ENCODE results near the gene HRH2. TPM values are rescaled to one million over a fixed set of nuclear protein-coding genes. Genes with fewer than 3 reads are reported as not detected.
"Not testable (repeated sequence)": the region's sequence is repeated elsewhere in the genome, so short reads cannot be mapped to it uniquely, and the experiment has no call there.

The HRH2 gene
- total RNA-seq, 2 experiments from 2014 or later = 26.9 to 27.5 TPM

DNA sequence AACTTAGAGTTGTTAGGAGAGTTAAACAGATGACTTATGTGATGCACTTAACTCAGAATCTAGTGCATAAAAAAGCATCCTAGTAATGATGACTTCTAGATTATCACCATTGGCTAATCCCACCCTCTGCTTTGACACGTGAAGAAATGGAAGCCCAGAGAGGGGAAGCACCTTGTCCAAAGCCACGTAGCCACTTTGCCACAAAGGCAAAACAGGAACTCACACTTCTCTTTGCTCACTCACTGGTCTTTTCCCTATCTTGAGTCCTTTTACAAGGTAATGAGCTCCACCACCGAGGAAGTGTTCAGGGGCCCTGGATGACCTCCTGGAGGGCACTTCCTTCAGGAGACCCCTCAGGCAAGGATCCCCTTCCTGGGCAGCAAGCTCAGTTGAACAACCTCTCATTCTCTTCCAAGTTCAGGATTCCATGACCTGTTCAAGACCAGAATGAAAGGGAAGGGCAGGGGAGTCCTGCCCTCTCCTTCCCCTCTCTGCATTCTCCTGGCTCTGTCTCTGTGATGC is 89.7 kb downstream of the HRH2 start:
- ATAC-seq = no peak

DNA sequence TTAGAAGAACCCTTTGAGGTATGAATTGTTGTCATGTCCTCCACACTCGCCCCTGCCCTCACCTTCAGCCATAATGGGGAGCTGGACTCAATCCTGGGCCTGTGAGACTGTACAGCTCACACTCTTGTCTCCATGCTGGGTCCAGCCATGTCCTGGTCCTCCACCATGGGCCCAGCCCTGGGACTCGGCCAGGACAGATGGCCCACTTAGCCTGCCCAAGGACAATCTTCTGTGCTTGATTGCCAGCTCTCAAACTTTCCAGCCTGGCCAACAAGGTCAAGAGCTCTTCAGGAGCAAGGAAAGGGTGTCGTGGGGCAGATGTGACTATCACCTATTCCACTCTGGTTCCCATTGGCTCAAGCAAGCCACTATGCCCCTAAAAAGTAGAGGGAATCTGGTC is 90.8 kb downstream of the HRH2 start:
- no peaks in the 10 kb centered on the region for H3K36me3 Mint-ChIP-seq (ENCODE audit: low read depth)
- no peak overlapping the region for H3K4me3 Mint-ChIP-seq
- no peak overlapping the region for H3K27ac Mint-ChIP-seq
- ChIA-PET POLR2A (no interaction called here), CTCF (interaction anchor here (1.0 to 1.5 kb wide), 2 partner anchors 10 to 147 kb away, joined by 3 to 4 read pairs; no protein-coding TSS in a partner anchor)
- peaks cover 28% of the 10 kb centered on the region for H3K27me3 Mint-ChIP-seq (ENCODE audit: low read depth)
- no peaks in the 10 kb centered on the region for H3K9me3 Mint-ChIP-seq (ENCODE audit: insufficient read depth)
- no peak for ATAC-seq
- DNase-seq = no peak
- peaks cover 3% of the 10 kb centered on the region for H3K4me1 Mint-ChIP-seq (ENCODE audit: low read depth)

More for the DNA sequence above, 89.7 kb downstream of the HRH2 start:
- no peaks in the 10 kb centered on the region for H3K36me3 Mint-ChIP-seq (ENCODE audit: low read depth)
- CTCF ChIA-PET = interaction anchor here (1.0 to 1.7 kb wide), 3 partner anchors 11 to 148 kb away, joined by 3 to 6 read pairs (median 4); no protein-coding TSS in a partner anchor
- H3K9me3 Mint-ChIP-seq (ENCODE audit: insufficient read depth) = no peaks in the 10 kb centered on the region
- DNase-seq = no peak
- H3K27me3 Mint-ChIP-seq (ENCODE audit: low read depth) = peaks cover 26% of the 10 kb centered on the region
- no peak overlapping the region for H3K4me3 Mint-ChIP-seq
- peaks cover 3% of the 10 kb centered on the region for H3K4me1 Mint-ChIP-seq (ENCODE audit: low read depth)
- H3K27ac Mint-ChIP-seq = no peak overlapping the region
- POLR2A ChIA-PET = no interaction called here

- DNase-seq = no peak
- H3K27me3 Mint-ChIP-seq (ENCODE audit: low read depth) = peaks cover 31% of the 10 kb centered on the region
- ATAC-seq = no peak
- H3K4me1 Mint-ChIP-seq (ENCODE audit: low read depth) = peaks cover 3% of the 10 kb centered on the region
- H3K36me3 Mint-ChIP-seq (ENCODE audit: low read depth) = no peaks in the 10 kb centered on the region
- CTCF ChIA-PET = no interaction called here
- POLR2A ChIA-PET = no interaction called here
- H3K4me3 Mint-ChIP-seq = no peak overlapping the region
- no peaks in the 10 kb centered on the region for H3K9me3 Mint-ChIP-seq (ENCODE audit: insufficient read depth)
- no peak overlapping the region for H3K27ac Mint-ChIP-seq
Observed at GRCh38 chr5:175749591-175749990, 91.7 kb downstream of the HRH2 start.

DNA sequence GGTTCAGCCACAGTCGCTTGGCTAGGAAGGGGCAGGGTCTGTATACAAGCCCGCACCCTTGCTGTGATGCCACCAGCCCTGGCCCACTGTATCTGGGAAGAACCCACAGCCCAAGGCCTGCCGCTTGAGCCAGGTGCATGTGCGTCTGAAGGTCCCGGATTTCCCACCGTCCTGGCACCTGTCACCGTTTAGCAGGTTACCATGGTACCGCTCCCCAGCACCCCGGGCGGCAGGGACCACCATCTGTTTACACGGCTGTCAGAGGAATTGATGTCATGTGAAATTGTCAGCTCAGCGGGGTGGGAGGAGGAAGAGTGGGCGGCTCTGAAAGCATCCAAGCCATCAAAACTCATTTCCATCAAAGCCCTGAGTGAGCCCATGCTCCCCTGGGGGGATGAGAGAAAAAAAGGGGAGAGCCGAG is 92.7 kb downstream of the HRH2 start:
- no peak overlapping the region for H3K27ac Mint-ChIP-seq
- ATAC-seq = no peak
- H3K4me3 Mint-ChIP-seq = no peak overlapping the region
- DNase-seq = no peak
- ChIA-PET CTCF (interaction anchor here (0.7 kb wide), 1 partner anchor 48 kb away, joined by 3 read pairs; no protein-coding TSS in a partner anchor), POLR2A (no interaction called here)
- no peaks in the 10 kb centered on the region for H3K9me3 Mint-ChIP-seq (ENCODE audit: insufficient read depth)
- H3K36me3 Mint-ChIP-seq (ENCODE audit: low read depth) = no peaks in the 10 kb centered on the region
- H3K27me3 Mint-ChIP-seq (ENCODE audit: low read depth) = peaks cover 28% of the 10 kb centered on the region
- H3K4me1 Mint-ChIP-seq (ENCODE audit: low read depth) = peaks cover 3% of the 10 kb centered on the region

- Mint-ChIP-seq H3K27me3 (ENCODE audit: low read depth) (peaks cover 25% of the 10 kb centered on the region), H3K4me1 (ENCODE audit: low read depth) (peaks cover 3% of the 10 kb centered on the region), H3K27ac (no peak overlapping the region), H3K36me3 (ENCODE audit: low read depth) (no peaks in the 10 kb centered on the region), H3K4me3 (no peak overlapping the region), H3K9me3 (ENCODE audit: insufficient read depth) (no peaks in the 10 kb centered on the region)
- DNase-seq (no peak), ATAC-seq (no peak)
- POLR2A ChIA-PET = no interaction called here
- CTCF ChIA-PET = no interaction called here
Observed at GRCh38 chr5:175751369-175751768, 93.5 kb downstream of the HRH2 start.

GRCh38 chr5:175752826-175753535 is 95.1 kb downstream of the HRH2 start:
- Mint-ChIP-seq H3K27me3 (ENCODE audit: low read depth) (peaks cover 28% of the 10 kb centered on the region), H3K36me3 (ENCODE audit: low read depth) (no peaks in the 10 kb centered on the region), H3K4me3 (no peak overlapping the region), H3K9me3 (ENCODE audit: insufficient read depth) (no peaks in the 10 kb centered on the region), H3K4me1 (ENCODE audit: low read depth) (no peaks in the 10 kb centered on the region), H3K27ac (no peak overlapping the region)
- ChIA-PET CTCF (interaction anchor here (0.7 to 1.1 kb wide), 2 partner anchors 25 to 219 kb away, joined by 3 read pairs; no protein-coding TSS in a partner anchor), POLR2A (no interaction called here)
- no peak for ATAC-seq
- no peak for DNase-seq

DNA sequence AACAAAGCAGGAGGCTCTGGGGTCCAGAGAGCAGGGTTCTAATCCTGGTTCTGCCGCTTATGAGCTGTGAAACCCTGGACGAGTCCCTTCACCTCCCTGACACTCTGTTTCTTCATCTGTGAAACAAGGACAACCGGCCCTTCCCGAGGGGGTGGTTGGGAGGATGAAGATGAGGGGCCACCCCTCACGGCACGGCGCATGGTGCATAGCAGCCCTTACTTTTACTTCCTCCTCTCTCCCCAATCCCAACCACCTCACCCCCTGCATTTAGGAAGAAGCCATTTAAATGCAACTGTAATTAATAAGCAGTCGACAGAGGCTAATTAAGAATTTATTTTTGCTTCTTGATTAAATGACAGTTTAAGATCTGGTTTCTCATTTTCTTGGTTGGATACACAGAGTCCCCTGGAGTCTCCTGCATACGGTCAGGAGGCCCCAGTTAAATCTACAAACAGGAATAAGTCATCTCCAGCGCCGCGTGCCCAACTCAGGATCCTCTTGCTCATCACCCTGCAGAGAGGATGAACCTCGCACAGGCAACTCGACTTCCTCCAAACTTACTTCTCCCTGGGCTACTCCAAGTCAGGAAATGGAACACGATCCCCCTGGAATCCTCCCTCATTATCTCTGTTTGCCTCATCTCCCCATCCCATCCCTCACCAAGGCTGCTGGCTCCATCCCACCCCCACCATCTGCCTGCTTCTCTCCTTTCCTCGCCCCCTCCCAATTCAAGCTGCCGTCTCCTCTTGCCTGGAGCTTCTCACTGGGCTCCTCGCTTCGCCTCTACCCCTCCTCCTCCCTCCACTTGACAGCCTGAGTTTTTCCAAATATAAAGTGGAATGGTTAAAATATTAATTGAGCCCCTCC is 95.9 kb downstream of the HRH2 start:
- DNase-seq (no peak), ATAC-seq (no peak)
- Mint-ChIP-seq H3K9me3 (ENCODE audit: insufficient read depth) (no peaks in the 10 kb centered on the region), H3K4me1 (ENCODE audit: low read depth) (no peaks in the 10 kb centered on the region), H3K36me3 (ENCODE audit: low read depth) (no peaks in the 10 kb centered on the region), H3K27ac (no peak overlapping the region), H3K27me3 (ENCODE audit: low read depth) (peaks cover 30% of the 10 kb centered on the region), H3K4me3 (no peak overlapping the region)
- ChIA-PET CTCF (interaction anchor here (0.7 to 1.1 kb wide), 3 partner anchors 24 to 220 kb away, joined by 3 read pairs; no protein-coding TSS in a partner anchor), POLR2A (no interaction called here)

DNA sequence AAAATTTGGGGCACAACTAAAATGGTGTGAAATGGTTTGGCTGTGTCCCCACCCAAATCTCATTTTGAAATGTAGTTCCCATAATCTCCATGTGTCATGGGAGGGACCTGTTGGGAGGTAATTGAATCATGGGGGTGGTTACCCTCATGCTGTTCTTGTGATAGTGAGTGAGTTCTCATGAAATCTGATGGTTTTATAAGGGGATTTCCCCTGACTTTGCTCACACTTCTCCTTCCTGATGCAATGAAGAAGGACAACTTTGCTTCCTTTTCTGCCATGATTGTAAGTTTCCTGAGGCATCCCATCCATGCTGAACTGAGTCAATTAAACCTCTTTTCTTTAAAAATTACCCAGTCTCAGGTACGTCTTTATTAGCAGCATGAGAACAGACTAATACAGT is 102.1 kb downstream of the HRH2 start:
- ATAC-seq; POLR2A ChIA-PET; DNase-seq; H3K36me3 Mint-ChIP-seq (ENCODE audit: low read depth); H3K9me3 Mint-ChIP-seq (ENCODE audit: insufficient read depth); H3K27ac Mint-ChIP-seq; H3K4me3 Mint-ChIP-seq; H3K4me1 Mint-ChIP-seq (ENCODE audit: low read depth): not testable (repeated sequence)
- CTCF ChIA-PET = interaction anchor here (1.2 kb wide), 1 partner anchor 226 kb away, joined by 3 read pairs; no protein-coding TSS in a partner anchor
- H3K27me3 Mint-ChIP-seq (ENCODE audit: low read depth) = peaks cover 26% of the 10 kb centered on the region

Other genes starting within 250 kb of the HRH2 start
- gene DRD1, start 213.9 kb upstream of the HRH2 start, total RNA-seq = not detected
- 100 to 1,000 TPM; 261 to 271 TPM for gene SFXN1, start 179.5 kb upstream of the HRH2 start, total RNA-seq
- not detected for gene CPLX2, start 213.5 kb downstream of the HRH2 start, total RNA-seq